DND-41 (cell line): ENCODE measurements around the gene TMEM131L.
"Not testable (repeated sequence)": the region's sequence is repeated elsewhere in the genome, so short reads cannot be mapped to it uniquely, and the experiment has no call there.

ENCODE experiments used
- ATAC-seq: fragments of 200-7000 bp; cut with Tn5 transposase; 3 replicates; pipeline ENCODE4 v1.9.1; 2021; ENCODE audit warnings: low read depth; ENCODE audit not compliant: insufficient read depth
- DNase-seq: peaks from one replicate; pipeline ENCODE4 v3.0.0-alpha.2; 2020
- H2AFZ ChIP-seq: 2 replicates; pipeline ENCODE4 v1.6.0; 2012; ENCODE audit warnings: low read depth, low read length
- H3K27ac ChIP-seq: 2 replicates; pipeline ENCODE4 v1.5.1; 2012; ENCODE audit warnings: low read length, inconsistent platforms
- H3K27me3 ChIP-seq: fragments of 200-600 bp; sonication (generic); 2 replicates; pipeline ENCODE4 v1.6.0; 2012; ENCODE audit warnings: low read length, mild to moderate bottlenecking, inconsistent platforms; ENCODE audit not compliant: insufficient read depth, poor library complexity
- H3K36me3 ChIP-seq: 2 replicates; pipeline ENCODE4 v1.5.1; 2012; ENCODE audit warnings: low read length, inconsistent platforms; ENCODE audit not compliant: insufficient read depth
- H3K4me1 ChIP-seq: 2 replicates; pipeline ENCODE4 v1.5.1; 2012; ENCODE audit warnings: mild to moderate bottlenecking, low read length; ENCODE audit not compliant: insufficient read depth
- H3K4me2 ChIP-seq: 2 replicates; pipeline ENCODE4 v1.6.0; 2012; ENCODE audit warnings: mild to moderate bottlenecking, moderate library complexity, low read length, inconsistent platforms; ENCODE audit not compliant: insufficient read depth
- H3K4me3 ChIP-seq, 2 experiments: fragments of 200-600 bp in 1 of 2; shearing (Covaris generic) in 1 of 2; 2 replicates each; pipeline ENCODE4 v1.5.1; 2012 to 2016; ENCODE audit warnings: inconsistent platforms in 2 of 2, low read length in 2 of 2, mild to moderate bottlenecking in 2 of 2, low read depth in 1 of 2, moderate library complexity in 1 of 2
- H3K79me2 ChIP-seq: 2 replicates; pipeline ENCODE4 v1.6.0; 2012; ENCODE audit warnings: low read length, inconsistent platforms; ENCODE audit not compliant: insufficient read depth
- H3K9ac ChIP-seq: 2 replicates; pipeline ENCODE4 v1.6.0; 2012; ENCODE audit warnings: low read depth, mild to moderate bottlenecking, inconsistent platforms, low read length, moderate library complexity
- H3K9me3 ChIP-seq: 2 replicates; pipeline ENCODE4 v1.5.1; 2012; ENCODE audit warnings: low read length, moderate library complexity, mild to moderate bottlenecking, inconsistent platforms; ENCODE audit not compliant: insufficient read depth, severe bottlenecking
- H4K20me1 ChIP-seq: 2 replicates; pipeline ENCODE4 v1.6.0; 2012; ENCODE audit warnings: low read length; ENCODE audit not compliant: insufficient read depth
- CTCF ChIP-seq: IDR thresholded peaks from 2 replicates; pipeline ENCODE4 v1.5.1; 2012; ENCODE audit warnings: borderline replicate concordance, low read length, moderate library complexity, mild to moderate bottlenecking; ENCODE audit not compliant: poor library complexity, severe bottlenecking; ENCODE audit errors: extremely low read depth
- EZH2 ChIP-seq: IDR thresholded peaks from 3 replicates; pipeline ENCODE4 v1.6.1; 2012; ENCODE audit warnings: borderline replicate concordance, low read depth, mild to moderate bottlenecking, moderate library complexity, low read length, inconsistent platforms; ENCODE audit not compliant: severe bottlenecking

The TMEM131L gene

GRCh38 chr4:153450544-153450917 is 15.6 kb upstream of the TMEM131L start:
- H3K4me1 ChIP-seq: peaks cover 36% of the 10 kb centered on the region
- H3K36me3 ChIP-seq: no peaks in the 10 kb centered on the region
- H3K4me3 ChIP-seq: peak overlapping the region in 1 of 2 experiments; percentile 38; a peak in 2 of 4 replicates
- TF ChIP-seq EZH2 (no peak), CTCF (no peak)
- peak overlapping the region; percentile 38 for H2AFZ ChIP-seq
- no peaks in the 10 kb centered on the region for H3K9me3 ChIP-seq
- H4K20me1 ChIP-seq: no peaks in the 10 kb centered on the region
- no peaks in the 10 kb centered on the region for H3K27me3 ChIP-seq
- peak overlapping the region; percentile 47 for H3K9ac ChIP-seq
- DNase-seq: peak; percentile 56
- peak; percentile 87 for ATAC-seq
- H3K4me2 ChIP-seq: peak overlapping the region; percentile 63
- H3K79me2 ChIP-seq: no peaks in the 10 kb centered on the region; the same call in 1 of the 2 replicates
- peak overlapping the region; percentile 89 for H3K27ac ChIP-seq

GRCh38 chr4:153451145-153451544 is 15.0 kb upstream of the TMEM131L start:
- Histone ChIP-seq H3K4me1 (peaks cover 36% of the 10 kb centered on the region), H3K4me2 (peak overlapping the region; percentile 63; the same call in 1 of the 2 replicates), H3K27ac (peak overlapping the region; percentile 89)
- not testable (repeated sequence) for H3K4me3 ChIP-seq, H4K20me1 ChIP-seq, ATAC-seq, H3K9me3 ChIP-seq, H3K9ac ChIP-seq, H3K79me2 ChIP-seq, H3K36me3 ChIP-seq, DNase-seq, H3K27me3 ChIP-seq, H2AFZ ChIP-seq

- Histone ChIP-seq H3K9me3 (no peaks in the 10 kb centered on the region), H2AFZ (no peak overlapping the region), H3K36me3 (no peaks in the 10 kb centered on the region), H3K4me2 (no peak overlapping the region), H3K27me3 (no peaks in the 10 kb centered on the region), H3K4me1 (peaks cover 36% of the 10 kb centered on the region), H3K9ac (no peak overlapping the region), H3K79me2 (no peaks in the 10 kb centered on the region; the same call in 1 of the 2 replicates), H3K4me3 (no peak overlapping the region), H3K27ac (peak overlapping the region; percentile 53), H4K20me1 (no peaks in the 10 kb centered on the region)
- no peak for TF ChIP-seq CTCF
- TF ChIP-seq EZH2: no peak
- ATAC-seq (no peak), DNase-seq (no peak)
Measured at GRCh38 chr4:153451911-153452657, 14.1 kb upstream of the TMEM131L start.

DNA sequence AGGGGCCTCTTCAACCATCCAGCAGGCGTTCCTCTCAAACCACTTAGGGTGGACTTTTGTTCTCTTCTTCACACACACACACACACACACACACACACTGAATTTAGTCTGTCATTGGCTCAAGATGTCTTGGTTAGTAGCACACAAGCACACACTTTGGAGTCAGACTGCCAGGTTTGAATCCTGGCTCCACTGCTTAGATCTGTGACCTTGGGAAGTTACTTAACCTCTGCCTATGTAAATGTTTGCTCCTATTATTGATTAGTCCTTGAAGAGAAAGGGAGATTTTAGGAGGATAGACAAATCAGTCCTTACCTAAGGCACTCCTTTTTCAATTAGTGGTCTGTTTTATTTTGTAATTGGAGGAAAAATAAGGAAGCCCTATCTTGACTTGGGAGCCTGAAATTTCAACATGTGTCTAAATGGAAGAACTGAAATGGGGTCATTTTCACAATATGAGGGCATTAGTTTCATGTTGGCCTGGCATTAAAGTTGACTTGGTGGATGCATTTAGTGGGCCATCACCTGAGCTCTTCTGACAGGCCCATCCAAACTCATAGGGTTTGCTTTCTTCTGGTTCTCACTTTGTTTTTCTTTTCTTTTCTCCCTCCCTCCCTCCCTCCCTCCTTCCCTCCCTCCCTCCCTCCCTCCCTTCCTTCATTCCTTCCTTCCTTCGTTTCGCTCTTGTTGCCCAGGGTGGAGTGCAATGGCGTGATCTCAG is 13.3 kb upstream of the TMEM131L start:
- Histone ChIP-seq H3K27me3 (no peaks in the 10 kb centered on the region), H3K9me3 (no peaks in the 10 kb centered on the region), H4K20me1 (no peaks in the 10 kb centered on the region), H3K4me2 (no peak overlapping the region), H3K79me2 (no peaks in the 10 kb centered on the region; the same call in 1 of the 2 replicates), H3K4me1 (peaks cover 36% of the 10 kb centered on the region), H3K36me3 (no peaks in the 10 kb centered on the region), H3K4me3 (no peak overlapping the region), H2AFZ (no peak overlapping the region), H3K27ac (peak overlapping the region; percentile 53), H3K9ac (no peak overlapping the region)
- no peak for DNase-seq
- no peak for ATAC-seq
- TF ChIP-seq EZH2: no peak
- no peak for TF ChIP-seq CTCF
